Loucy (cell line): ENCODE results near the gene ENTR1.

Source experiments
- EZH2phosphoT487 ChIP-seq: fragments of 200-600 bp; IDR thresholded peaks from 2 replicates; pipeline ENCODE4 v1.6.1; 2018; ENCODE audit warnings: antibody characterized with exemption, mild to moderate bottlenecking, moderate library complexity, borderline replicate concordance
- TF ChIP-seq, protein P1 (sequence below): fragments of 200-600 bp; sonication (generic); conservative IDR thresholded peaks from 2 replicates; pipeline ENCODE4 v1.5.1; 2014; ENCODE audit warnings: mild to moderate bottlenecking, antibody characterized with exemption, low read length

GRCh38 chr9:136437430-136437829 lies 27.0 kb upstream of the ENTR1 start:
- TF ChIP-seq, protein P1, sequence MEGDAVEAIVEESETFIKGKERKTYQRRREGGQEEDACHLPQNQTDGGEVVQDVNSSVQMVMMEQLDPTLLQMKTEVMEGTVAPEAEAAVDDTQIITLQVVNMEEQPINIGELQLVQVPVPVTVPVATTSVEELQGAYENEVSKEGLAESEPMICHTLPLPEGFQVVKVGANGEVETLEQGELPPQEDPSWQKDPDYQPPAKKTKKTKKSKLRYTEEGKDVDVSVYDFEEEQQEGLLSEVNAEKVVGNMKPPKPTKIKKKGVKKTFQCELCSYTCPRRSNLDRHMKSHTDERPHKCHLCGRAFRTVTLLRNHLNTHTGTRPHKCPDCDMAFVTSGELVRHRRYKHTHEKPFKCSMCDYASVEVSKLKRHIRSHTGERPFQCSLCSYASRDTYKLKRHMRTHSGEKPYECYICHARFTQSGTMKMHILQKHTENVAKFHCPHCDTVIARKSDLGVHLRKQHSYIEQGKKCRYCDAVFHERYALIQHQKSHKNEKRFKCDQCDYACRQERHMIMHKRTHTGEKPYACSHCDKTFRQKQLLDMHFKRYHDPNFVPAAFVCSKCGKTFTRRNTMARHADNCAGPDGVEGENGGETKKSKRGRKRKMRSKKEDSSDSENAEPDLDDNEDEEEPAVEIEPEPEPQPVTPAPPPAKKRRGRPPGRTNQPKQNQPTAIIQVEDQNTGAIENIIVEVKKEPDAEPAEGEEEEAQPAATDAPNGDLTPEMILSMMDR, result no peak
- TF ChIP-seq EZH2phosphoT487, result no peak
